ENCODE results near the gene PGAM2. TPM values are rescaled to one million over a fixed set of nuclear protein-coding genes. Genes with fewer than 3 reads are reported as not detected.

Gene PGAM2
- total and polyA plus RNA-seq, 5 donors from 2014 or later, result 1.1 TPM; not detected in 4

DNA sequence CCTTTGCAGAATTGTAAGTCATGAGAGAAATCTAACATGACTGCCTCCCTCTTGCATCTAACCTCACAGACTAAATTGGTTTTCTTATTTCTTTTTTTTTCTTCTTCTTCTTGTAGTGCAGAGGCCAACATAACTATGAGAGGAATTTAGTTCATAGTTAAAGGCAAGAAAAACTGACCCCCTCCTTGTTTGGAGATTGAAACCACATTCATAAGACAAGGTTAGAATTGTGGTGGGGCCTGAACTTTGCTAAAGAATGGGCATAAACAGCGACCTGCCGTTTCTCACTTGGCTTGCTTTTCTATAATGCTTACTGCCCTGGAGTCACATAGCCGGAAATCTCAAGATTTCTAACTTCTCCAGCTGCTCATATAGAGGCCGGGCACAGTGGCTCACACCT lies 19.3 kb upstream of the PGAM2 start:
- Mint-ChIP-seq H3K27me3 (peaks cover 4% of the 10 kb centered on the region), H3K36me3 (peaks cover 5% of the 10 kb centered on the region), H3K9me3 (no peaks in the 10 kb centered on the region), H3K4me3 (peak overlapping the region in 3 of 4 donors; percentile 59 to 83 (median 83)), H3K27ac (no peak overlapping the region), H3K4me1 (peaks cover 6 to 35% (median 10%) of the 10 kb centered on the region in 4 donors)
- peaks cover 24% of the 10 kb centered on the region for H3K4me1 ChIP-seq (ENCODE audit: control insufficient read depth, insufficient read depth, low read length, poor library complexity, severe bottlenecking)
- no peak overlapping the region for H3K4me3 ChIP-seq (ENCODE audit: low read depth, low read length)
- DNase-seq (no peak), ATAC-seq (ENCODE audit: low read depth in 2 of 2) (no peak)
- peaks cover 10% of the 10 kb centered on the region for H3K36me3 ChIP-seq (ENCODE audit: control insufficient read depth, insufficient read depth, low read length)
- H3K27me3 ChIP-seq (ENCODE audit: control insufficient read depth, insufficient read depth, low read length), result no peaks in the 10 kb centered on the region
- no peak overlapping the region for H3K27ac ChIP-seq (ENCODE audit: insufficient read depth, low read length, poor library complexity, severe bottlenecking)
- no peaks in the 10 kb centered on the region for H3K9me3 ChIP-seq (ENCODE audit: control insufficient read depth in 2 of 2, low read length in 2 of 2)

DNA sequence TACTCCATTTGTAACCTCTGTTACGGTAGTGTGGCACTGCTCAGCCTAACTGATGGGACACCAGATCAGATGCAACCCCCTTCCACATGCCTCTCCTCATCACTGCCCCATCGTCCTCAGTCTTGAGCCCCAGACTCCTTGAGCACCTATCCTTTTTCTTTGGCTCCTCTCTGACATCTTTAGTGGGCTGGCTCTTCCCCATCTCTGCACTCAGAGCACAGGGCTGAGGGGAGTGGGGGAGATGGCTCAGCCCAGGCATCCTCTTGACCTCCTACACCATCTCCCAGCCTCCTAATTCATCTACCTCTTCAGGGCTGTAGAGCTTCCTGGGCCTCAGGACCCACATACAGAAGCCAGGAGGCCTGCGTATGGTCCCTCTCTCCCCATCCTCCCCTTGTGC lies 18.4 kb upstream of the PGAM2 start:
- DNase-seq (no peak), ATAC-seq (ENCODE audit: low read depth in 2 of 2) (no peak)
- Mint-ChIP-seq H3K4me1 (peaks cover 6 to 35% (median 10%) of the 10 kb centered on the region in 4 donors), H3K9me3 (no peaks in the 10 kb centered on the region), H3K27me3 (peaks cover 3% of the 10 kb centered on the region), H3K27ac (peak overlapping the region in 2 of 3 donors; percentile 2 to 65), H3K4me3 (peak overlapping the region; percentile 83 to 90 (median 83)), H3K36me3 (peaks cover 5% of the 10 kb centered on the region)
- Histone ChIP-seq H3K9me3 (ENCODE audit: control insufficient read depth in 2 of 2, low read length in 2 of 2) (no peaks in the 10 kb centered on the region), H3K4me3 (ENCODE audit: low read depth, low read length) (no peak overlapping the region), H3K36me3 (ENCODE audit: control insufficient read depth, insufficient read depth, low read length) (peaks cover 16% of the 10 kb centered on the region), H3K4me1 (ENCODE audit: control insufficient read depth, insufficient read depth, low read length, poor library complexity, severe bottlenecking) (peaks cover 24% of the 10 kb centered on the region), H3K27me3 (ENCODE audit: control insufficient read depth, insufficient read depth, low read length) (no peaks in the 10 kb centered on the region), H3K27ac (ENCODE audit: insufficient read depth, low read length, poor library complexity, severe bottlenecking) (no peak overlapping the region)

DNA sequence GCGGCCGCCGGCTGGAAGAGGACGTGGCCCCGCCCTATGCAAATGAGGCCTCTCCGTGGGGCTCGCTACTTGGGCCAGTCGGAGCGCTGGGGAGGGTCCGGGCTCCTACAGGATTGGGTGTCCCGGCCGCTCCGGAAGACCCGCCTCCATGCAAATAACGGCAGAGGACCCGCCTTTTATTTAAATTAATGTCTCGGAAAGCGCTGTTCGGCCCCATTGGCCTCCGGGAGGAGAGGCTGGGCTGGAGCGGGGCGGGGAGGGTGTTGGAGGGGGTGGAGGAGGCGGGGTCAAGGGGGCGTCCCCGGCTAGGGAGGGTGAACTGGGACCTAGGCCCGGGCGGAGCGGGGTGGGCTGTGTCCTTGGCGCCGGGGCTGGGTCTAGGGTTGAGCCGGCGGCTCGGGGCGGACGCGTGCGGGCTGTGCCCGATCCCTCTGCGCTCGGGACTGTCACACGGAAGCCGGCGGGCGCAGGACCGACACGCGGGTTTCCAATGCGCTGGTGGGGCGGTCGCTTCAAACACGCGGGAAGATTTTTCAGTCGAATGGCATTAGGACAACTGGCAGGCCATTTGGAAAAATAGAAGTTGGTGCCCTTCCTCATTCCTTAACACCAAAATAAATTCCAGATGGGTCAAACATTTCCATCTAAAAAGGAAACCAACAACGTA lies 17.3 kb upstream of the PGAM2 start:
- peaks cover 24% of the 10 kb centered on the region for H3K4me1 ChIP-seq (ENCODE audit: control insufficient read depth, insufficient read depth, low read length, poor library complexity, severe bottlenecking)
- ATAC-seq (ENCODE audit: low read depth in 2 of 2), result peak; percentile 93 to 95
- H3K36me3 ChIP-seq (ENCODE audit: control insufficient read depth, insufficient read depth, low read length), result peaks cover 27% of the 10 kb centered on the region
- Mint-ChIP-seq H3K36me3 (peaks cover 9% of the 10 kb centered on the region), H3K4me3 (peak overlapping the region; percentile 83 to 95 (median 90)), H3K27ac (peak overlapping the region; percentile 55 to 88 (median 56)), H3K4me1 (peaks cover 6 to 42% (median 13%) of the 10 kb centered on the region in 4 donors), H3K27me3 (no peaks in the 10 kb centered on the region), H3K9me3 (no peaks in the 10 kb centered on the region)
- peak overlapping the region; percentile 92 for H3K27ac ChIP-seq (ENCODE audit: insufficient read depth, low read length, poor library complexity, severe bottlenecking)
- H3K9me3 ChIP-seq (ENCODE audit: control insufficient read depth in 2 of 2, low read length in 2 of 2), result no peaks in the 10 kb centered on the region
- H3K4me3 ChIP-seq (ENCODE audit: low read depth, low read length), result peak overlapping the region; percentile 75
- H3K27me3 ChIP-seq (ENCODE audit: control insufficient read depth, insufficient read depth, low read length), result no peaks in the 10 kb centered on the region
- peak; percentile 98 to 99 (median 99) for DNase-seq

DNA sequence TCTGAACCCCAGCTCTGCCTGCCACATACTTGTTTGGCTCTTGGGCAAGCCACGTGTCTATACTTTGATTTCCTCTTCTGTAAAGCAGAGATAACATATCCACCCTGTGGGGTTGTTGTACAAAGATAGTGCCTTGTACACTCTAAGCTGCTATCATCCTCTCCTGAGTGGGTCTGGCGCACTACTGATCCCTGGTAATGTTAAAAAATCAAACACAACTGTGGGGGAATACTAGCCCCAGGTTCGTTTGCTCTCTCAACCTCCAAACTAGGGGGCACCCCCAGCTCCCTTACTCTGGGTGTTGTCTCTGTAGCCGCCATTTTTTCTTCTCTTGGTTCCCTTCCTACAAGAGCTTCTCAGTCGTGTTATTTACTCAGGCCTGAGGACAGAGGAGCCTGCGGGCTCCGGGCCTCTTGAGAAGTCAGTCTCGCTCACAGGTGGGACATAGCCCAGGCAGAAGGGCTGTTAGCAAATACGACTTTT lies 15.9 kb upstream of the PGAM2 start:
- Histone ChIP-seq H3K27me3 (ENCODE audit: control insufficient read depth, insufficient read depth, low read length) (no peaks in the 10 kb centered on the region), H3K9me3 (ENCODE audit: control insufficient read depth in 2 of 2, low read length in 2 of 2) (no peaks in the 10 kb centered on the region), H3K27ac (ENCODE audit: insufficient read depth, low read length, poor library complexity, severe bottlenecking) (peak overlapping the region; percentile 92), H3K4me1 (ENCODE audit: control insufficient read depth, insufficient read depth, low read length, poor library complexity, severe bottlenecking) (peaks cover 24% of the 10 kb centered on the region), H3K36me3 (ENCODE audit: control insufficient read depth, insufficient read depth, low read length) (peaks cover 41% of the 10 kb centered on the region), H3K4me3 (ENCODE audit: low read depth, low read length) (peak overlapping the region; percentile 79)
- Mint-ChIP-seq H3K27ac (peak overlapping the region; percentile 76 to 97 (median 88)), H3K27me3 (no peaks in the 10 kb centered on the region), H3K36me3 (peaks cover 12% of the 10 kb centered on the region), H3K4me1 (peaks cover 6 to 48% (median 14%) of the 10 kb centered on the region in 4 donors), H3K9me3 (peaks cover 0 to 1% (median 0%) of the 10 kb centered on the region in 7 donors), H3K4me3 (peak overlapping the region; percentile 83 to 95 (median 90))
- DNase-seq (peak in 2 of 3 donors; percentile 46 to 66), ATAC-seq (ENCODE audit: low read depth in 2 of 2) (no peak)

DNA sequence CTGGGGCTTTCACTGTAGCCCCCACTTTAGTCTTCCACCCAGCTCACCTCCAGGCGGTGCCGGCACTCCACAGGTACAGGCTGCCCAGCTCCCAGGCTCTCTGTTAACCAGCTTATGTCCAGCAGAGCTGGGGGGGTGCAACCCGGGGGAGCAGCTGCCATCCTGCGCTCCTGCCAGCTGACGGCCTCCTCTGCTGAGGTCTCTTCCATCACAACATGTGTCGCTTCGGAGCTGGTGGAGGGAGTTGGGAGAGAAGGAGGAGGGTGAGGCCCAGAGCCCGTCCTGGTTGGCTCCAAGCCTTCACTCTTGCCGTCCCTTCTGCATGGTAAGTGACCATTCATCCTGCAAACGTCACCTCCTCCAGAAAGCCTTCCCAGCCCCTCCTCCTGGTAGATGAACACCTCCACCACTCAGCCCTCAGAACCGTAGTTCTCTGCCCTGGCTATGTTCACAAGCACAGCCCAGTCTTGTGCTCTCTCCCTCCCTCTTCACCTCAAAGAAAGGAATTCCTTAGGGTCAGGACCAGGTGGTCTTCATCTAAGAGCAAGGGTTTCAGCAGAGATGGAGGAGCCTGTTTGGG lies 15.4 kb upstream of the PGAM2 start:
- H3K4me1 ChIP-seq (ENCODE audit: control insufficient read depth, insufficient read depth, low read length, poor library complexity, severe bottlenecking), result peaks cover 24% of the 10 kb centered on the region
- H3K4me3 ChIP-seq (ENCODE audit: low read depth, low read length), result peak overlapping the region; percentile 79
- H3K27me3 Mint-ChIP-seq, result no peaks in the 10 kb centered on the region
- no peak for ATAC-seq (ENCODE audit: low read depth in 2 of 2)
- peaks cover 46% of the 10 kb centered on the region for H3K36me3 ChIP-seq (ENCODE audit: control insufficient read depth, insufficient read depth, low read length)
- H3K9me3 ChIP-seq (ENCODE audit: control insufficient read depth in 2 of 2, low read length in 2 of 2), result no peaks in the 10 kb centered on the region
- peak overlapping the region; percentile 76 to 97 (median 88) for H3K27ac Mint-ChIP-seq
- no peak for DNase-seq
- H3K36me3 Mint-ChIP-seq, result peaks cover 12% of the 10 kb centered on the region
- no peaks in the 10 kb centered on the region for H3K27me3 ChIP-seq (ENCODE audit: control insufficient read depth, insufficient read depth, low read length)
- H3K9me3 Mint-ChIP-seq, result peaks cover 0 to 1% (median 0%) of the 10 kb centered on the region in 7 donors
- H3K27ac ChIP-seq (ENCODE audit: insufficient read depth, low read length, poor library complexity, severe bottlenecking), result peak overlapping the region; percentile 92
- H3K4me1 Mint-ChIP-seq, result peaks cover 6 to 48% (median 14%) of the 10 kb centered on the region in 4 donors
- H3K4me3 Mint-ChIP-seq, result peak overlapping the region; percentile 83 to 95 (median 90)

DNA sequence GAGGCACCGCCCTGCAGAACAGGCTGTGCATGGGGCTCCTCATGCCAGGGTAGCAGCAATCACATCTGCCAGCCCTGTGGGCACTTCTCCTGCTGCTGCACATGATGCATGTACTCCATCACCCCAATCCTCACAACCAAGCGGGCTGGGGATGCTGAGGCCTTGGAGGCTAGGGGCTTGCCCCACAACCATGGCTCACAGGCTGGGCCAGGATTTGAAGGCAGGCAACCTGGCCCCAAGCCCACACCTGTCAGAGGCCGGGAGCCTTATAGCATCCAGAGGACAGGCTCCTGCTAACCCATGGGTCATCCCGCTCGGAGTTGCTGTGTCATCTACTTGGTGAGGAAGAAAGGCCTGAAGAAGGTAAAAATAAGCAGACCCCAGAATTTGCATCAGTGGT lies 14.8 kb upstream of the PGAM2 start:
- H3K9me3 ChIP-seq (ENCODE audit: control insufficient read depth in 2 of 2, low read length in 2 of 2), result no peaks in the 10 kb centered on the region
- Mint-ChIP-seq H3K4me1 (peaks cover 6 to 48% (median 14%) of the 10 kb centered on the region in 4 donors), H3K36me3 (peaks cover 12% of the 10 kb centered on the region), H3K27ac (peak overlapping the region in 1 of 3 donors; percentile 27), H3K27me3 (no peaks in the 10 kb centered on the region), H3K9me3 (peaks cover 0 to 1% (median 0%) of the 10 kb centered on the region in 7 donors), H3K4me3 (peak overlapping the region in 1 of 4 donors; percentile 28)
- no peak for ATAC-seq (ENCODE audit: low read depth in 2 of 2)
- H3K4me1 ChIP-seq (ENCODE audit: control insufficient read depth, insufficient read depth, low read length, poor library complexity, severe bottlenecking), result peaks cover 24% of the 10 kb centered on the region
- DNase-seq, result no peak
- H3K27ac ChIP-seq (ENCODE audit: insufficient read depth, low read length, poor library complexity, severe bottlenecking), result no peak overlapping the region
- H3K36me3 ChIP-seq (ENCODE audit: control insufficient read depth, insufficient read depth, low read length), result peaks cover 53% of the 10 kb centered on the region
- no peaks in the 10 kb centered on the region for H3K27me3 ChIP-seq (ENCODE audit: control insufficient read depth, insufficient read depth, low read length)
- no peak overlapping the region for H3K4me3 ChIP-seq (ENCODE audit: low read depth, low read length)

DNA sequence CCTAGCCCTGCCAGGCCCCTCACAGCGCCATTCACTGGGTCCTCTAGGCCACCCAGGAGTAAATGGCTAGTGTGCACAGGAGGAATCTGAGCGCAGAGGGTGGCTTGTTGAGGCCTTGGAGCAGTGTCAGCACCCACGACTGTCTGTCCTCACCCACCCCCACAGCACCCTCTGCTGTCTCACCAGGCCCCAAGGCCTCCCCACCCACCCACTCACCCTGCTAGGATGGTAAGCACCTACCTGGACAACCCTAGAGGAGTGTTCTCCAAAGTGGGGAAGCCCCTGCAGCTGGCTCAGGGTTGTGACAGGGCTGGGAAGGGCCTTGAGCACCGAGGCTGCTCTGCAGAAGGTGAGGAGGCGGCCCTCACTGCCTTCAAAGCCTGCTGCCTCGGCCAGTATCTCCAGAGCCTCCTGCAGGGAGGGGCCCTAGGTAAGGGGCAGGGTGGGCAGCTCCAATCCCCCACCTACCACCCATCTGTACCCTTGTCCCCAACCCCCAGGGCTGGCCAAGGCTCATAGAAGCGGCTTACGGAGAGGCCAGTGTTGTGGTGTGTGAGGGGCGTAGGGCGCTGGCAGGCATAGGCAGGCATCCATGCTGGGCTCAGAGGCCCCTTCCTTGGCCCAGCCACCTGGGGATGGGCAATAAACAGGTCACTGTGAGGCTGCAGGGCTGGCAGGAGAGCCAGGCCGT lies 14.1 kb upstream of the PGAM2 start:
- peaks cover 54% of the 10 kb centered on the region for H3K36me3 ChIP-seq (ENCODE audit: control insufficient read depth, insufficient read depth, low read length)
- no peaks in the 10 kb centered on the region for H3K9me3 ChIP-seq (ENCODE audit: control insufficient read depth in 2 of 2, low read length in 2 of 2)
- no peak overlapping the region for H3K4me3 ChIP-seq (ENCODE audit: low read depth, low read length)
- H3K9me3 Mint-ChIP-seq, result peaks cover 0 to 1% (median 0%) of the 10 kb centered on the region in 7 donors
- H3K4me1 ChIP-seq (ENCODE audit: control insufficient read depth, insufficient read depth, low read length, poor library complexity, severe bottlenecking), result peaks cover 24% of the 10 kb centered on the region
- H3K27ac ChIP-seq (ENCODE audit: insufficient read depth, low read length, poor library complexity, severe bottlenecking), result no peak overlapping the region
- ATAC-seq (ENCODE audit: low read depth in 2 of 2), result no peak
- no peak for DNase-seq
- H3K27ac Mint-ChIP-seq, result no peak overlapping the region
- H3K36me3 Mint-ChIP-seq, result peaks cover 12% of the 10 kb centered on the region
- H3K4me3 Mint-ChIP-seq, result peak overlapping the region in 3 of 4 donors; percentile 31 to 56 (median 51)
- no peaks in the 10 kb centered on the region for H3K27me3 Mint-ChIP-seq
- H3K27me3 ChIP-seq (ENCODE audit: control insufficient read depth, insufficient read depth, low read length), result no peaks in the 10 kb centered on the region
- H3K4me1 Mint-ChIP-seq, result peaks cover 6 to 51% (median 14%) of the 10 kb centered on the region in 4 donors

All from CD4-positive, CD25-positive, alpha-beta regulatory T cell (primary cell).